Liver (tissue), 2 donors: ENCODE measurements around the gene RALGPS2.

ENCODE experiments used
- FOXA2 ChIP-seq: IDR thresholded peaks from 2 replicates; pipeline ENCODE4 v1.6.1; 2016; ENCODE audit warnings: antibody characterized with exemption
- TF ChIP-seq, protein P1 (sequence below): fragments of 150-350 bp; IDR thresholded peaks from 2 replicates; pipeline ENCODE4 v1.5.1; 2017; ENCODE audit warnings: improper control_type of control experiment, low read depth, low read length; ENCODE audit not compliant: missing input control
- donor health status: healthy.

DNA sequence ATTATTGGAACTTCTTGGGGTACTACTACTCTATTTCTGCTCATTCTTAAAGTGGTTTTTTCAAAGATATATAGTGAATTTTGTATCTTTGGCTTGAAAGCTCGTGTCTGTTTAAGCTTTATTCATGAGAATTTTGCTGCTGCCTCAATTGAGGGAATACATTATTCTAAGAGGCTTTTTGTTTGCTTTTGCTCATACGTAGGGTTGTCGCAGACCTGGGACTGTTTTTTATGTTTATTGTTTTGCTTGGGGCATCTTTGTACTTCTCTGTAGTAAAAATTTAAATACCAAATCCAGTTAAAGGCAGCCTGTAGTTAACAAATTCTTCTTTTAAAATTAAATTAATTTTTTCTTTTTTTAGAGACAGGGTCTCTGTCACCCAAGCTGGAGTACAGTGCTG lies 83.5 kb downstream of the RALGPS2 start:
- TF ChIP-seq, protein P1, sequence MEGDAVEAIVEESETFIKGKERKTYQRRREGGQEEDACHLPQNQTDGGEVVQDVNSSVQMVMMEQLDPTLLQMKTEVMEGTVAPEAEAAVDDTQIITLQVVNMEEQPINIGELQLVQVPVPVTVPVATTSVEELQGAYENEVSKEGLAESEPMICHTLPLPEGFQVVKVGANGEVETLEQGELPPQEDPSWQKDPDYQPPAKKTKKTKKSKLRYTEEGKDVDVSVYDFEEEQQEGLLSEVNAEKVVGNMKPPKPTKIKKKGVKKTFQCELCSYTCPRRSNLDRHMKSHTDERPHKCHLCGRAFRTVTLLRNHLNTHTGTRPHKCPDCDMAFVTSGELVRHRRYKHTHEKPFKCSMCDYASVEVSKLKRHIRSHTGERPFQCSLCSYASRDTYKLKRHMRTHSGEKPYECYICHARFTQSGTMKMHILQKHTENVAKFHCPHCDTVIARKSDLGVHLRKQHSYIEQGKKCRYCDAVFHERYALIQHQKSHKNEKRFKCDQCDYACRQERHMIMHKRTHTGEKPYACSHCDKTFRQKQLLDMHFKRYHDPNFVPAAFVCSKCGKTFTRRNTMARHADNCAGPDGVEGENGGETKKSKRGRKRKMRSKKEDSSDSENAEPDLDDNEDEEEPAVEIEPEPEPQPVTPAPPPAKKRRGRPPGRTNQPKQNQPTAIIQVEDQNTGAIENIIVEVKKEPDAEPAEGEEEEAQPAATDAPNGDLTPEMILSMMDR, result no peak
- TF ChIP-seq FOXA2, result no peak
